SK-N-SH treated with all-trans-retinoic acid at 6 μM for 48 hours (cell line): ENCODE results near the gene CEP57L1.

Experiments used
- ATAC-seq: fragments of 200-7000 bp; cut with Tn5 transposase; 3 replicates; pipeline ENCODE4 v1.9.1; 2020; ENCODE audit warnings: mild to moderate bottlenecking, moderate library complexity
- ARNTL ChIP-seq: fragments of 450-650 bp; formaldehyde crosslinking; IDR thresholded peaks from 2 replicates; pipeline ENCODE4 v1.5.0; 2020; ENCODE audit warnings: low read depth, mild to moderate bottlenecking, moderate library complexity, borderline replicate concordance
- BACH2 ChIP-seq: fragments of 250-450 bp; sonication (Bioruptor Pico); IDR thresholded peaks from 2 replicates; pipeline ENCODE4 v1.9.0; 2021; ENCODE audit warnings: mild to moderate bottlenecking, borderline replicate concordance
- ESRRG ChIP-seq: fragments of 250-450 bp; sonication (Bioruptor Pico); IDR thresholded peaks from 2 replicates; pipeline ENCODE4 v1.6.1; 2021; ENCODE audit warnings: mild to moderate bottlenecking
- GLIS3 ChIP-seq: fragments of 250-450 bp; sonication (Bioruptor Pico); IDR thresholded peaks from 2 replicates; pipeline ENCODE4 v1.5.0; 2020; ENCODE audit warnings: mild to moderate bottlenecking, moderate library complexity
- ISL1 ChIP-seq: fragments of 250-450 bp; sonication (Bioruptor Pico); IDR thresholded peaks from 2 replicates; pipeline ENCODE4 v2.1.2; 2022; ENCODE audit warnings: mild to moderate bottlenecking, moderate library complexity
- OSR1 ChIP-seq: fragments of 250-450 bp; sonication (Bioruptor Pico); IDR thresholded peaks from 2 replicates; pipeline ENCODE4 v1.8.0; 2022; ENCODE audit warnings: moderate library complexity, mild to moderate bottlenecking, inconsistent platforms
- PATZ1 ChIP-seq: fragments of 250-450 bp; sonication (Bioruptor Pico); IDR thresholded peaks from 2 replicates; pipeline ENCODE4 v1.8.0; 2020; ENCODE audit warnings: mild to moderate bottlenecking, moderate library complexity, borderline replicate concordance
- PPARA ChIP-seq: fragments of 250-450 bp; sonication (Bioruptor Pico); IDR thresholded peaks from 2 replicates; pipeline ENCODE4 v1.5.0; 2020; ENCODE audit warnings: mild to moderate bottlenecking, borderline replicate concordance
- RARB ChIP-seq: fragments of 250-450 bp; sonication (Bioruptor Pico); IDR thresholded peaks from 2 replicates; pipeline ENCODE4 v1.8.0; 2021; ENCODE audit warnings: mild to moderate bottlenecking, moderate library complexity
- SNAI2 ChIP-seq: fragments of 250-450 bp; sonication (Bioruptor Pico); IDR thresholded peaks from 2 replicates; pipeline ENCODE4 v1.5.0; 2020; ENCODE audit warnings: mild to moderate bottlenecking, moderate library complexity
- TCF4 ChIP-seq: fragments of 250-450 bp; sonication (Bioruptor Pico); IDR thresholded peaks from 2 replicates; pipeline ENCODE4 v1.8.0; 2021; ENCODE audit warnings: mild to moderate bottlenecking, moderate library complexity, borderline replicate concordance
- TOX ChIP-seq: fragments of 250-450 bp; sonication (Bioruptor Pico); IDR thresholded peaks from 2 replicates; pipeline ENCODE4 v1.8.0; 2021; ENCODE audit warnings: mild to moderate bottlenecking, moderate library complexity, borderline replicate concordance
- TSHZ2 ChIP-seq: fragments of 250-450 bp; sonication (Bioruptor Pico); IDR thresholded peaks from 2 replicates; pipeline ENCODE4 v1.5.0; 2020; ENCODE audit warnings: mild to moderate bottlenecking, moderate library complexity
- ZC3H10 ChIP-seq: fragments of 250-450 bp; sonication (Bioruptor Pico); IDR thresholded peaks from 2 replicates; pipeline ENCODE4 v1.5.1; 2021; ENCODE audit warnings: mild to moderate bottlenecking, moderate library complexity
- ZFP3 ChIP-seq: fragments of 250-450 bp; sonication (Bioruptor Pico); IDR thresholded peaks from 2 replicates; pipeline ENCODE4 v1.5.0; 2020; ENCODE audit warnings: mild to moderate bottlenecking, moderate library complexity
- ZFP30 ChIP-seq: fragments of 450-650 bp; formaldehyde crosslinking; IDR thresholded peaks from 2 replicates; pipeline ENCODE4 v1.5.0; 2022; ENCODE audit warnings: mild to moderate bottlenecking, moderate library complexity
- ZNF565 ChIP-seq: fragments of 450-650 bp; formaldehyde crosslinking; conservative IDR thresholded peaks from 2 replicates; pipeline ENCODE4 v1.5.0; 2020; ENCODE audit warnings: low read depth, mild to moderate bottlenecking, moderate library complexity
- ZNF70 ChIP-seq: fragments of 450-650 bp; formaldehyde crosslinking; IDR thresholded peaks from 2 replicates; pipeline ENCODE4 v1.5.0; 2020; ENCODE audit warnings: mild to moderate bottlenecking, moderate library complexity
- ZNF8 ChIP-seq: fragments of 450-650 bp; formaldehyde crosslinking; IDR thresholded peaks from 2 replicates; pipeline ENCODE4 v1.5.0; 2020; ENCODE audit warnings: mild to moderate bottlenecking, moderate library complexity
- TF ChIP-seq, protein P1 (sequence below): fragments of 250-450 bp; sonication (Bioruptor Pico); IDR thresholded peaks from 2 replicates; pipeline ENCODE4 v1.5.1; 2020; ENCODE audit warnings: low read depth, mild to moderate bottlenecking, moderate library complexity
- TF ChIP-seq, protein P2 (sequence below): fragments of 250-450 bp; sonication (Bioruptor Pico); IDR thresholded peaks from 2 replicates; pipeline ENCODE4 v1.8.0; 2021; ENCODE audit warnings: low read depth, mild to moderate bottlenecking, moderate library complexity, borderline replicate concordance
- TF ChIP-seq, protein P3 (sequence below): fragments of 250-450 bp; sonication (Bioruptor Pico); IDR thresholded peaks from 2 replicates; pipeline ENCODE4 v1.5.1; 2021; ENCODE audit warnings: mild to moderate bottlenecking, moderate library complexity

CEP57L1 gene

DNA sequence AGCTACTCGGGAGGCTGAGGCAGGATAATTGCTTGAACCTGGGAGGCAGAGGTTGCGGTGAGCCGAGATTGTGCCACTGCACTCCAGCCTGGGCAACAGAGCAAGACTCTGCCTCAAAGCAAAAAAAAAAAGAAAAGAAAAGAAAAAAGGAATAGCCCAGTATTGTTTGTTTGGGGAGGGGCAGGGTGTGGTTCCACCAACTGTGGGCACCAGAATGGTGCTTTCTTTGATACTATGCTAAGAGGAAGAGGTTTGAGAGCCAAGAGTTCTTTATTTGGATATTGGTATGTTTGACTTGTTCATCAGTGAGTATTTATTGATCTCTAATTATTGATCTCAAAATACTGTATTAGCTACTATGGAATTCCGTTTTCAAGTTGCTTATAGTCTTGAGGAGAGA, 72.3 kb downstream of the CEP57L1 start (continued):
- TF ChIP-seq, protein P1, sequence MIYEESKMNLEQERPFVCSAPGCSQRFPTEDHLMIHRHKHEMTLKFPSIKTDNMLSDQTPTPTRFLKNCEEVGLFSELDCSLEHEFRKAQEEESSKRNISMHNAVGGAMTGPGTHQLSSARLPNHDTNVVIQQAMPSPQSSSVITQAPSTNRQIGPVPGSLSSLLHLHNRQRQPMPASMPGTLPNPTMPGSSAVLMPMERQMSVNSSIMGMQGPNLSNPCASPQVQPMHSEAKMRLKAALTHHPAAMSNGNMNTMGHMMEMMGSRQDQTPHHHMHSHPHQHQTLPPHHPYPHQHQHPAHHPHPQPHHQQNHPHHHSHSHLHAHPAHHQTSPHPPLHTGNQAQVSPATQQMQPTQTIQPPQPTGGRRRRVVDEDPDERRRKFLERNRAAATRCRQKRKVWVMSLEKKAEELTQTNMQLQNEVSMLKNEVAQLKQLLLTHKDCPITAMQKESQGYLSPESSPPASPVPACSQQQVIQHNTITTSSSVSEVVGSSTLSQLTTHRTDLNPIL (CRISPR knock-in tag): no peak
- TF ChIP-seq ARNTL (CRISPR knock-in tag) (no peak), ZNF70 (no peak), BACH2 (CRISPR knock-in tag) (no peak), ISL1 (CRISPR knock-in tag) (no peak), ESRRG (no peak), TCF4 (no peak), PATZ1 (CRISPR knock-in tag) (no peak), GLIS3 (no peak), ZFP3 (CRISPR knock-in tag) (no peak)

DNA sequence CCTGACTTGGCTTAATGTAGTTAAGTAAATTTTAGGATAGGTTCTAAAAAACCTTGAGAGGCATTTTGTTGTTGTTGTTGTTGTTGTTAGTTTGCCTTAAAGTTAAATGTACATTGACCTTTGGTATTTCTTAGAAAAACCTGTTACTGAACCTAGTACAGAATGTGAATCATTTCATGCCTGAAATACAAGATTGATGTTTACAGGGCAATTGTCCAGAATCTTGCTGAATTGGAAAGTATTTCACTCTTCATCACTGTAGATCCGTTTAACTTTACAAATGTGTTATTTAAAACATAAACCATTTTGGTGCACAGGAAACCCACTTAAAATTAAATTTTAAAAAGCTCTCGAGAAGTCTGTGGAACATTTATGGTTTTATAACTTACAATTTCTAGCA, 75.0 kb downstream of the CEP57L1 start:
- TF ChIP-seq ZFP3 (CRISPR knock-in tag) (no peak), SNAI2 (CRISPR knock-in tag) (no peak), ZFP30 (CRISPR knock-in tag) (no peak), OSR1 (CRISPR knock-in tag) (no peak), TOX (no peak), RARB (CRISPR knock-in tag) (no peak), GLIS3 (no peak), PPARA (CRISPR knock-in tag) (no peak), ZNF8 (CRISPR knock-in tag) (no peak)
- TF ChIP-seq, protein P2, sequence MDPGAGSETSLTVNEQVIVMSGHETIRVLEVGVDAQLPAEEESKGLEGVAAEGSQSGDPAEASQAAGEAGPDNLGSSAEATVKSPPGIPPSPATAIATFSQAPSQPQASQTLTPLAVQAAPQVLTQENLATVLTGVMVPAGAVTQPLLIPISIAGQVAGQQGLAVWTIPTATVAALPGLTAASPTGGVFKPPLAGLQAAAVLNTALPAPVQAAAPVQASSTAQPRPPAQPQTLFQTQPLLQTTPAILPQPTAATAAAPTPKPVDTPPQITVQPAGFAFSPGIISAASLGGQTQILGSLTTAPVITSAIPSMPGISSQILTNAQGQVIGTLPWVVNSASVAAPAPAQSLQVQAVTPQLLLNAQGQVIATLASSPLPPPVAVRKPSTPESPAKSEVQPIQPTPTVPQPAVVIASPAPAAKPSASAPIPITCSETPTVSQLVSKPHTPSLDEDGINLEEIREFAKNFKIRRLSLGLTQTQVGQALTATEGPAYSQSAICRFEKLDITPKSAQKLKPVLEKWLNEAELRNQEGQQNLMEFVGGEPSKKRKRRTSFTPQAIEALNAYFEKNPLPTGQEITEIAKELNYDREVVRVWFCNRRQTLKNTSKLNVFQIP (CRISPR knock-in tag): no peak
- no peak for ATAC-seq

- TF ChIP-seq, protein P3, sequence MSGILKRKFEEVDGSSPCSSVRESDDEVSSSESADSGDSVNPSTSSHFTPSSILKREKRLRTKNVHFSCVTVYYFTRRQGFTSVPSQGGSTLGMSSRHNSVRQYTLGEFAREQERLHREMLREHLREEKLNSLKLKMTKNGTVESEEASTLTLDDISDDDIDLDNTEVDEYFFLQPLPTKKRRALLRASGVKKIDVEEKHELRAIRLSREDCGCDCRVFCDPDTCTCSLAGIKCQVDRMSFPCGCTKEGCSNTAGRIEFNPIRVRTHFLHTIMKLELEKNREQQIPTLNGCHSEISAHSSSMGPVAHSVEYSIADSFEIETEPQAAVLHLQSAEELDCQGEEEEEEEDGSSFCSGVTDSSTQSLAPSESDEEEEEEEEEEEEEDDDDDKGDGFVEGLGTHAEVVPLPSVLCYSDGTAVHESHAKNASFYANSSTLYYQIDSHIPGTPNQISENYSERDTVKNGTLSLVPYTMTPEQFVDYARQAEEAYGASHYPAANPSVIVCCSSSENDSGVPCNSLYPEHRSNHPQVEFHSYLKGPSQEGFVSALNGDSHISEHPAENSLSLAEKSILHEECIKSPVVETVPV (CRISPR knock-in tag): no peak
- TF ChIP-seq ZC3H10 (CRISPR knock-in tag) (no peak), PATZ1 (CRISPR knock-in tag) (no peak), RARB (CRISPR knock-in tag) (no peak), PPARA (CRISPR knock-in tag) (no peak), ISL1 (CRISPR knock-in tag) (no peak), ZNF565 (CRISPR knock-in tag) (no peak), ZNF8 (CRISPR knock-in tag) (no peak), ZNF70 (no peak), ZFP3 (CRISPR knock-in tag) (no peak), TSHZ2 (CRISPR knock-in tag) (no peak), ESRRG (no peak)
Measured at GRCh38 chr6:109172101-109172746, 76.9 kb downstream of the CEP57L1 start.

More at GRCh38 chr6:109172101-109172746, 76.9 kb downstream of the CEP57L1 start:
- no peak for ATAC-seq
